ENCODE data around the gene SNAI3.

SNAI3 gene

DNA sequence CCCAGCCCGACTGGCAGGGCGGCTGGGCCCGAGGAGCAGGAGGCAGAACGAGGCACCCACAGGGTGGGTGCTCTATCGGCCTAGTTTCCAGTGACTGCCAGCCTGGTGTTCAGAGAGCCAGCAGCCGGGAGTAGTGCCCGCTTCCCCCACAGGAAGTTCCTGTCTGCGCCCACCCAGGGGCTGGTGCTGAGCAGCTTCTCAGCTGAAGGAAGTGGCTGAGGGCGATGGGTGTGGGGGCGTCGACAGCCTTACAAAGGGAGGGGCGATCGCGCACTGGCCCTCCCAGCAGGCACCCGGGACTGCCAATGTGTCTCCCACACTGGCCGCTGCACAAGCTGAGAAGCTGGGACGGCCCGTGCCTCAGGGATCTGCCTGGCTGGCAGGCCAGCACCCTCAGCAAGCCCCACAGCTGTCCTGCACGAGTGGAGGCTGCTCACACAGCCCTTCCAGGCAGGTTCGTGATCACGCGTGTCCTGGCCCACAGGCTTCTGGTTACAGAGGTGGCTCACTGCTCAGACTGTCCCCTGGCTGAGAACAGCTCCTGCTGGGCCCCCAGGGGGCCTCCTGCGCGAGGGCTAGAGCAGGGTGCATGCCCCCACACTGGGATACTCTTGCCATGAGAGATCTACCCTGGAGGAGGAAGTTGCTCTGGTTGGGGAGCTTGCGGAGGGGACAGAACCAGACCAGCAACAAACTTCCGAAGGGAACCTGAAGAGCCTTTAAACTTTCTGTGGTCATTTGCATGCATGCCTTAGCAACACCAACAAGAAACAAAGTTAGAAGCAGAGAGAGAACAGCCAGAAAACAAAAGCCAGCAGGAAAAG is 17.4 kb upstream of the SNAI3 start:
- peak; percentile 51 for DNase-seq (ENCODE audit: low read depth)

DNA sequence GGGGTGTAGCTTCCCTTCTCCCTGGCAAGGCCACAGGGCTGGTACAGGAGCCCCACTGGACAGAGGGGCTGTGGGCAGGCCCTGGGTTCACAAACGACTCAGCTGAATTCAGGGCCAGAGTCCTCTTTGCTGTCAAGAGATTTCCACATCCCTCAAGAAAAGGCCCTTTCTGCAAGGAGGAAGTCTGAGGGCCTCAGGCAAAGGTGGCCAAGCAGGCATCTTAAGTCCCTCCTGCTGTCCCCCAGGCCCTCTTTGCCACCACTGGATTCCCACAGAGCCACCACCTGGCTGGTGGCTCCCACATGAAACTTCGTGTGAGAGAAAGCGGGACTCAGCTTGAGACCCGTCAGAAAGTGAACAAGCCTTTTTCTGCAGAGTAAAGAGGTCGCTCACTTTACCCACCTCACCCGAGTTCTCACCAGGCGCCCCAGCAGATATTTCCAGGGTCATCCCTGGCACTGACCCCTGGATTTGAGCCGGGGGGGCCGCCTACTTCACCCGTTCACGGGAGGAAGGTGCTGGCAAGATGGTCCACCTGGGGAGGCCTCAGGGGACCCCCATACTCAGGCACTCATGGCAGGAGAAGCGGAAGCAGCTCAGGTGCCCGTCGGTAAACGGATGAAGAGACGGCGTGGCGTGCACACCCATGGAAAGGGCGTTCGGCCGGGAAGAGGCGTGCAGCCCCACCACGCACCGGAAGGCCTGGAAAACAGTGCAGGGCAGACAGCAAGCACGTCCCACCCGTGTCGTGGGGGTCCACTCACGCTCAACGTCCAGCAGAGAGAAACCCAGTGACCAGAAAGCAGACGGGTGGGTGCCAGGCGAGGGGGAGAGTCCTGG is 16.3 kb upstream of the SNAI3 start:
- DNase-seq (ENCODE audit: low read depth) = no peak

DNA sequence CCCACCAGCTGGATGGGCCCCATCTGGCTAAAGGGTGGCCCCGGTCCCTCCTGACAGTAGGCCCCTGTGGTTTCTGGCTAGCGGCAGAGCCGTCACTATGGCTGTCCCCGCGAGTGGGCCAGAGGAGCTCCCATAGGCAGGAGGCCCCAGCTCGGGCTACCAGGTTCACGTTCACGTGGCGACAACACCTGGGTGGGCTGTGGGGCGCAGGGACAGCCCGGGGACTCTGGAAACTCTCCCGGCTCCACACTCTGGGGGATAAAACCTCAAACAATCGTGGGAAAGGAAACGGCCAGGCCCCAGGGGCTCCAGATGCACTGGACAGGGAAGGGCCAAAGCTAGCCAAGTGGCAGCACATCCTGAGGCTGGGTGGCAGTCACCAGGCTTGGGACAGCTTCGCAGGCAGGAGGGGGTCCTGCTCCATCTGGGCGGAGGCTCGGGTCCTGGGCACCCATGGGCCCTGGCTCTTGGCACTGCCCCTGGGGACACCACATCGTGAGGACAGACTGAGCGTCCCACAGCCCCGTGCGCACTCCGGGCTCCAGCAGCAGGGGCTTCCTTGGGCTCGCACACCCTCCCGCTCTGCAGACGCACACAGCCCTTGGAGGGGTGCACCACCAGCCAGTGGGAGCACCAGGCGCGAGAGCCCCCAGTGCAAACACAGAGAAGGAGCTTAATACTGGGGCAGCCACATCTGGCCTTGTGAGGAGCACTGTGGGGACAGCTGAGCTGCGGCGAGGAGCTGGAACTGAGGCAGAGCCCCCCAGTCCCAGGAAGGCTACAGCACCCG is 15.5 kb upstream of the SNAI3 start:
- no peak for DNase-seq (ENCODE audit: low read depth)

DNA sequence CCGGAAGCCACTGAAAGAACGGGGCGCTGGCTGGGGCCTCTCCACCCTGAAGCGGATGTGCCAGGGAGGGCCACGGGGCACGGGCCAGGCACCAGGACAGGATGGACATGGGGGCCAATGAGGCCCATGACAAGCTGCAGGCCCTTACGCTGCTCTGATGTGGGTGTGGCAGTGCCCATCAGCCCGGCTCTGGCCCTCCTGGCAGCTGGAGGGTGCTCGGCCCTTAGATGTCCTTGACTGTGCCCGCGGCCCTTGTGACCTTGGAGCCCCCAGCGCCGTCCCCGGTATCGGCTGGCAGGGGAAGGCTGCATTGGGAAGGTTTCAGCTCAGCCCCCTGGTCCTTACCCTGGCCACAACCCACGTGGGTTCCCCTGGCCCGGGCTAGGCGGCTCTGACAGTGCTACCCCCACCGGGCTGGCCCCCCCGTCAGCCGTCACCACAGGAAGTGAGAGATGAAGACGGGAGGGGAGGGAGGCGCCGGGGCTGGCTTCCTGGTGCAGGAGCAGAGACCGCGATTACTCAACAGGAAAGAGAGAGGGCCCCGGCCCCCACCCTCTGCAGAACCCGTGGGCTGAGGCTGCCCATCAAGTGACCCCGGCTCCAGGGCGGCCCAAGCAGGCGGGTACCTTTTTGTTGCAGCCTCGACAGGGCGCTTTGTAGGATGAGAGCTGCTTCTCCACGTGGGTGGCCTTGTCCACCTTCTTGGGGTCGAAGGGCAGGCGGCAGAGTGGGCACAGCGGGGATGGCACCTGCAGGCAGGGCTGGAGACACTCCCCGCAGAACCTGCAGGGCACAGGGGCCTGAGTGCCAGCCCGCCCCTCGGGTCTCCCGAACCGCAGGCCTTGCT is 14.6 kb upstream of the SNAI3 start:
- DNase-seq (ENCODE audit: low read depth) = peak; percentile 93

DNA sequence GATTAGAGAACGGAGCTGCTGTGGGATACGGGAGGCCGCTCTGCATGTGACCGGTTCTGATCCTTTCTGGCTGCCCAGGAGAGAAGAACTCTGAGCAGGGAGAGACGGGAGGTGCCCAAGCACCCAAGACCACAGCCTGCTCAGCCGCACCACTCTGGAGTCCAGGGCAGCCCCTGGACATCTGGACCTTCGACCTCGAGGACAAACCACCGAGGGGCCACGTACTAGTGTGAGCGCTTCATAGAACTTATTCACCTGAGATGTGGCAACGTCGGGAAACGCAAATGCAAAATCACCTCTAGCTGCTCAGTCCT is 14.0 kb upstream of the SNAI3 start:
- no peak for DNase-seq (ENCODE audit: low read depth)

DNA sequence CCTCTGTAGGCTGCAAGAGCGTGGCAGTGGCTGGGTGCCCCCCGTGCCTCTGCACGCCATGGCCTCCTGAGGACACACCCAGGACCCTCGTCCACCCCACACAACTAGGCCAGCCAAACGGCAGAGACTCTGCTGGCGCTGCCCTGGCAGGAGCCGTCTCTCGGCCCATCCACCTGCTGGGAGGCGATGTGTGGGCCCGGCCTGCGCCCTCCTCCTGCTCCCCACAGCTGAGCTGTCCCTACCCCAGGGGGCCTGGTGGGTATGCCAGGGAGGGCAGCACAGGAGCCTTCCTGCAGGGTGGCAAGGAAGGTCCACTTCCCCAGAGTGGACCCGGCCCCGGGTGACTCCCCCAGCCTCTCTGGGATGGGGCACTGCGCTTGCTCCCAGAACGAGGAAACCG is 12.9 kb upstream of the SNAI3 start:
- no peak for DNase-seq (ENCODE audit: low read depth)

DNA sequence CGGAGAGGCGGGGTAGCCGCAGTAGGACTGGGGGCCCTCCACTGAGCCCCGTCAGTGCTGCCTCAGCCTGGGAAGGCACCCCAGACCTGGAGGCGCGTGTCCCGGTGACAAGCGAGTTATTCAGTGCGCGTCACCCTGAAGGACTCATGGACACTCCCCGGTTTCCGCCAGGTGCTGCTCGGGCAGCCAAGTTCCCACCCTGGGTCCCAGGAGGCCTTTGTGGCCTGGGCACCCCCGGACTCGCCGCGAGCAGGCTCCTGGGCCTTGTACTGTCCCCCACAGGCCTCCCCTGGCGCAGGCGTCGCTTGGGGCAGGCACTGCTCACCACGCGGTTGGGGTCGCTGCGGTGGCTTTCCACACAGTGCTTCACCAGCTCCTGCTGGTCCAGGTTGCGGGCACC is 12.3 kb upstream of the SNAI3 start:
- no peak for DNase-seq (ENCODE audit: low read depth)

DNA sequence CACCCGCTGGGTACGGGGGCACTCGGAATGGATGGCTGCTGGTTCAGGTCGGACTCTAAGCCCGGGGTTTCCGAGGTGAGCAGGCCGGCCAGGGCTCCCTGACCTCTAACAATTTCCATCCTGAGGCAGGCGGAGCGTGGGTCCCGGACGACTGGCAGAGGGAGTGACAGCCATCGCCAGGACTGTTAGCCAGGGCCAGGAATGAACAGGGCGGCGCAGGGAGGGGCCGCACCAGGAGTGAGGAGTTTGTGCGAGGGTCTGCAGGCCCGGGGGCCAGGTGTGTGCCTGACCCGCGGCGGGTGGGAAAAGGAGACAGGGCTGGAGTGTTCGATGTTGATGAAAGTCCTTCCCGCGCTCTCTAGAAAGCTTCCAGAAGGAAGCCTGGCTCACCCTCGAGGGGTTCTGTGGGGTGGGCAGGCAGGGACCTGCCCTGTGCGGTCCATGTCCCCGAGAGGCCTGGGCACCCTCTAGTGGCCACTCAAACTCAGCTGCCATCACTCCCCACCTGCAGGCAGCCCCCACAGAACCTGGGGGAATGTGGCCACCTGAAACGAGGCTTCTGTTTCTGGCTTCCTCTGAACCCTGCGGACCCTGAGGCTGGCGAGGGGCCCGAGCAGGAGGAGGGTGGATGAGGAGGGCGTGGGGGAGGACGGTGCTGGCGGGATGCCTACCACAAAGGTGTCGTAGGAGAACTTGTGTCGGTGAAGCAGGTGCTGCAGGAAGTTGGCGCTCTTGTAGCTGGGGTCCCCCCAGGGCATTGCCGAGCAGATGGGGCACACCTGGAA is 11.7 kb upstream of the SNAI3 start:
- DNase-seq (ENCODE audit: low read depth) = no peak

DNA sequence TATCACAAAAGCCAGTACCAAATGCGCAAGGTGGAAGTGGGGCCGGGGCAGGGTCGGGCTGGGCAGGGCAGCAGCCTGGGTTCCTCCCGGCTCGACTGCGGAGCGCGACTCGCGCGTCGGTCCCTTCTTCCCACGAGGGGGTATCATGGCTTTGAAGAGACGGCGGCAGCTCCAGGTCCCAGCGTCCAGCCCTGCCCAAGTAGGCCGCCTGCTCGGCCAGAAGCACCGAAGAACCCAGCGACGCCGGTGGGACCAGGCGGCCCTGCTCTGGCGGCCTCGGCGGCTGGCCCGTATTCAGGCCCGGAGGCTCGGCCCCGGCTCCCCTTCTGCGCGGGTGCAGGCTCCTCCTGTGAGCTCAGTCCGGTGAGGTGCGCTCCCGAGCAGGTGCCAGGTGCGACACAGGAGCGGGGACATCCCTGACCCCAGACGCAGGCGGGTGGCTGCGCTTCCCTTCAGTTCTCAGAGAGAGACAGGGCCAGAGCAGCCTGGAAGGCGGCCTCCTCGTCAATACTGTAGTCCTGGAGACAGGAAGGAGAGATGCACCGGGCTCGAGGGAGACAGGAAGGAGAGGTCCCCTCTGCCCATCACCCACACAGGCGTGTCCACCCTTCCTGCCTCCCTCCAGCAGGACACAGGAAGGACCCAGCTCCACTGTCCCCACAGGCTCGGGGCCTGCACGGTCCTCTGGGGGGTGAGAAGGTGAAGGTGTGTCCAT is 11.0 kb upstream of the SNAI3 start:
- DNase-seq (ENCODE audit: low read depth) = no peak

DNA sequence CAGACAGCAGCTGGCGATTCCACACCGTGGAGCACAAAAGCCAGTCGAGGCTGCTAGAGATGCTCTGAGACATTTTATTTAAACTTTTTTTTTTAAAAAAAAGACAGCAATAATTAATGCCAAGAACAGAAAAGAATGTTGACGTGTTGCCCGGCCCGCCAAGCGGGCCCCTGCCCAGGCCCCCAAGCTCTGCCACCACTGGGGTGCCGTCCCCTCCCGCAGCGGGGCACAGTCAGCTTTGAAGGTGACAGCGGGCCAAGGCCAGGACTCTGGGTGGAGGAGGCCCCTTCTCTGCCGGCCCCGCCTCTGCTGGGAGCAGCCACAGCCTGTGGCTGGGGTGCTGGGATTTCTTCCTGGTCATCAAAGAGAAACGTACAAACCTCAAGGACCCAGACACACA is 10.1 kb upstream of the SNAI3 start:
- no peak for DNase-seq (ENCODE audit: low read depth)

DNA sequence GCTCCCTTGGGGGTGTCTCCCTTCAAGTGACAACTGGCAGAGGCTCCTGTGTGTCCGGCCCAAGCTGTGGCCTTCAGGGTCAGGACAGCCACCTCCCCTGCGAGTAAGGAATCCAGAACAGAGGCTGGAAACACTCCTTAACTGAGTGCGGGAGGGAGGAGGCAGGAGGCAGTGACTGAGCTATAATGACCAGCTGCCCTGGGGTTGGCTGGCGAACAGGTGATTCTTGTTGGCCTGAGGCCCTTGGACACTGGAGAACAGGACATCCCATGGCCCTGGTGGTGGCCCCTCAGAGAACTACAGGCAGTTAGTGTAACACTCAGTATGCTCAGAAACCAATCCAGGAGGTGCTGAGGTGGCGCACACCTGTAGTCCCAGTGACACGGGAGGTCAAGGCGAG is 9.4 kb upstream of the SNAI3 start:
- DNase-seq (ENCODE audit: low read depth) = no peak

DNA sequence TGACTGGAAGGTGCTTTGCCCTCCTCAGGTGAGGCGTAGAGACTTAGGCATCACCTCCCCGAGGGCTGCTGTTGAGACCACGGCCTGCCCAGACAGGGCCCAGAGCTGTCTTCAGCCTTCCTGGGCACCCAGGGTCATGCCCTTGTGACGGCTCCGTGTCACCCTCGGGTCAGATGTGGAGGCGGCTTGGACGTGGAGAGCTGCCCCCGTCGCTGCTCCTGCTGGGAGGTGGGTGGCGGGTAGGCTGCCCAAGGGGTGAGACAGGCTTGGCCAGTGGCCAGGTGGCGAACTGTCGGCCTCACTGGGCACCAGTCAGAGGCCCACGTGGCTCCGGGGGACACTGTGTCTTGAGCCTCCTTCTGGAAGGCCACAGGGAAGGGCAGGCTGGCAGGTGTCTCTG is 8.9 kb upstream of the SNAI3 start:
- DNase-seq (ENCODE audit: low read depth) = no peak

DNA sequence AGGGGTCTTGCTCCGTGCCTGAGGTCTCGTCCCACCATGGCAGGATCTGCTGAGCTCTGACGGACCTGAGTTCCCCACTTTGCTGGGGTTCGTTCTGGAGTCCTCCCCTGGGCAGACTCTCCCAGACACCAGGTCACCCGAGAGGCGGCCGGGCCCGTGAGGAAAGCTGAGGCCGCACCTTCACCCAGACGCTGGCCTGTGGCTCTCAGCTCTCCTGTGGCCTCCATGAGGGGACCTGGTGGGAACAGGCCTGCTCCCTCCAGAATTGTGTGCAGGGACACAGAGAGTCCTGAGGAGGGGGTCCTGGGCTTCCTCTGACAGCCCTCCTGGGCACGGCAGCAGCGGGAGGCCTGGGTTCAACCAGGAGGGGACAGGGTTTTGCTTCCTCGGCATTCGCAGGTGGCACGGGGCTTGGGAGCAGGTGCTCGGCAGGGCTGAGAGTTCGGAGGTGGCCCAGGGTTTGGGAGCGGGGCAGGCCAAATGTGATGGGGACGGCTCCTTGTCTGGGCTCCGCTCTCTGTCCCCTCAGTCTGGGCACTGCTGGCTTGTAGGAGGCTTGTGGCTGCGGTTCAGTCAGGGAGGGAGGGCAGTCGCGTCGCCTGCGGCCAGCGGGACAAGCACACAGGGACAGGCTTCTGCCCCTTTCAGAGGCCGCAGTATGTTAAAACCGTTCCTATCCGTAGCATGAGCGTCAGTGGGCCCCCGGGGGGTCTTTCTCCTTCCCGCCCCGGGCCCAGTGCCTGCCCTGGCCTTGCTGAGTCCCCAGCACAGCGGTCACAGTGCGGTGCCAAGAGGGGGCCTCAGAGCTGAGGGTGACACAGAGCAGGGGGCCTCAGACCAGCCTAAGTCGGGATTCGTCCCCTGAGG is 8.1 kb upstream of the SNAI3 start:
- DNase-seq (ENCODE audit: low read depth) = no peak

DNA sequence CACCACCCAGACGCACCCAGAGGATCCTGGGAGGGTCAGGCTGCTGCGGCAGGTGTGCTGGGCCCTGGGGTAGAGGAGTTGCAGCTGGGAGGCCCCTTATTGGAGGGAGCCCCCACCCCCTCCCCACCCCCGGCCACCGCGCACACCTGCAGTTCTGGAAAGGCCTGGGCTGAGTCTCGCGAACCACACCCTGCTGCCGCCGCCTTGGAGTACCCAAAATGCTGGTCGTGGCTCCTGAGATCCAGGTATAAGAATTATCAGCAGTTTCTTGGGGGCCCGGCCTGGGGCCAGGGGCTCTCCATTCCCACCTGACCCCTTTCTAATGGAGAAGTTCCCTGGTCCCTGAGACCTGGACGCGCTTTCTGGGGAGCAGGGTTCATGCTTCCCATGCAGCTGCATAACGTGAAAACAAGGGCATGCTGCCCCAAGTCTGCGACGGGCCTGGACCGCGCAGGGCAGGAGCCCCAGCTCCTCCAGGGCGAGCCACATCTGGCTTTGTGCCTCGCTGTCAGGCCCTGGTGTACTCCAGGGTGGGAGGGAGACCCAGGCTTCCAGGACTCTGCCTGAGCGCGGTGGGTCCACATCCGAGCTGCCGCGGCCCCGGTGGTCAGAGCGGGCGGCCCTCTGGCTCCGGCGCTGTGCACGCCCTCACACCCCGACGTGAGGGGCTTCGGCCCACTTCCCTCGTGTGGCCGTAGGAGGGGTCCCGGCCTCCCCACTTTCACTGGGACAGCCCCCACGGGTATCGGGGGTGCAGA is 7.3 kb upstream of the SNAI3 start:
- DNase-seq (ENCODE audit: low read depth) = no peak

DNA sequence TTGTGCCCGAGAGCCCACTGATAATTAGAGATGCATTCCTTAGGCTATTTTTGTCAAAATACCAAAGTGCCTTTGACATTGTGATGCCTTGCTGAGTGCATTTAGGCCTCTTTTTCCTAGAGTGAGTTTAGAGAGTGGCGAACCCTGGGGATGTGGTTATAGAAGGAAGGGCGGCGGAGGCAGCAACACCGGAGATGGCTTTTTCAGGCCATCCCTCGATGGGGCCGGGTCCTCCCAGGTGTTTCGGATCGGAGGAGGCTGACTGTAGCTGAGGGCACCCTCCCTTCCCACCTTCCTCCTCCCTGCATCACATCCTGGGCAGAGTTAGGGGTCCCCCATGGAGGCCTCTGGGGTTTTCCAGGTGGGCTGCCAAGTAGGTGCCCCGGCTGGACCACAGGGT is 6.6 kb upstream of the SNAI3 start:
- DNase-seq (ENCODE audit: low read depth) = no peak

DNA sequence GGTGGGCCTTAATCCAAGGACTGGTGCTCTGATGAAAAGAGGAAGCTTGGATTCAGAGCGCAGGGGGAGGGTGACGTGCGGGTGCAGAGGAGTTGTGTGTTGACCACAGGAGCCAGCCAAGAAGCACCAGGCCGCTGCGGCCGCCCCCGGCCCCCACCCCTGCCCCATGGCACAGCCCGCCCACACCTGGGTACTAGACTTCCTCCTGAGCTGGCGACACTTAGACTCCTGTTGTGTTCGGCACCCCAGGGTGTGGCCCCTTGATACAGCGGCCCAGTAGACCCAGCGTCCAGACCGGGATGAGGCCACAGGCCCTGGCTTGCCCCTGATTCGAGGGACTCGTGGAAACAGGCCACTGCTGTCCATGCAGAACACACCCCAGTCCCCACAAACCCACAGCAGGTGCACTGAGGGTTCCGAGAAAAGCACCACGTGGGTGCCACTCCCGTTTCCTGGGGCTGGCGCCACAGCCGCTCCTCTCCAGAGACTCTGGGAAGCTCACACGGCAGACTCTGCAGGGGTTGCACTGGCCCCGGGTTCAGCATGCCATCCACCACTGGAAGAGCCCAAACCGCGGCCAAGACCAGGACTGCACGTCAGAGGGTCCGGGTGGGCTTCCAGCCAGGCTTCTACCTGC is 5.7 kb upstream of the SNAI3 start:
- DNase-seq (ENCODE audit: low read depth) = no peak

DNA sequence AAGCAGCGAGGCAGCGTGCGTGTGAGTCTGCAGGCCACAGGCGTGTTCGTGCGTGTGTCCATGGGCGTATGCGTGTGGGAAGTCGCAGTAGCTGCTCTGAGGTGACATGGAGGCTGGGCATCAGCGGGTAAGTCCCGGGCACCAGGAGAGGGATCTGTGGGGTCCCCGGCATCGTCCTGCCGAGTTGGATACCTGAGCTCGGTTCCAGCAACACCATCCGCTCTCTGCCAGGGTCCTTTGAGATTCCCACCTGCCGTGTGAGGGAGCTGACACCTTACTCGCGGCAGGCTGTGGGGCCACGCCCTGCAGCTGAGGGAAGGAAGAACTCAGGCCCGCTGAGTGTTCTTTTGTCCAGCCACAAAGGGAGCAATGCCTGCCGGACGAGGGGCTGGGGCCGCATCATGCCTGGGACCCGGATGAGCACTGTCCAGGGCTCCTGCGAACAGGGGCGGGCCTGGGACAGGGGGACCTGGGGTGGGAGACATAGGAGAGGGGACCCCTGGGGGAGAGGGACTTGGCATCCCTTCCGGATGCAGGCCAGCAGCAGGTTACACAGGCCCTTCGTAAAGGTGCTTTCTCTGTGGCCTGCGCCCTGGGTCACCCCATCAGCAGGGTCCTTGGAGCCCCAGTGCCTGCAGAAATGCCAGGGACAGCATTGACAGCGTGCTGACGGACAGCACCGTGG is 5.0 kb upstream of the SNAI3 start:
- DNase-seq (ENCODE audit: low read depth) = no peak
